CD4-positive, alpha-beta T cell treated with Interleukin-17A for 4 hours (primary cell): ENCODE measurements around the gene DCUN1D2.
A peak's percentile ranks its signal among the peaks of the same experiment; 100 is the strongest.
"Not testable (repeated sequence)": the region's sequence is repeated elsewhere in the genome, so short reads cannot be mapped to it uniquely, and the experiment has no call there.

ENCODE experiments used
- DNase-seq: peaks from one replicate; pipeline ENCODE4 v3.0.0-alpha.2; 2020; ENCODE audit warnings: mixed read lengths

Gene DCUN1D2

GRCh38 chr13:113460599-113460998, 29.9 kb downstream of the DCUN1D2 start:
- DNase-seq, result no peak

- DNase-seq, result no peak
Observed at GRCh38 chr13:113460064-113460555, 30.4 kb downstream of the DCUN1D2 start.

DNA sequence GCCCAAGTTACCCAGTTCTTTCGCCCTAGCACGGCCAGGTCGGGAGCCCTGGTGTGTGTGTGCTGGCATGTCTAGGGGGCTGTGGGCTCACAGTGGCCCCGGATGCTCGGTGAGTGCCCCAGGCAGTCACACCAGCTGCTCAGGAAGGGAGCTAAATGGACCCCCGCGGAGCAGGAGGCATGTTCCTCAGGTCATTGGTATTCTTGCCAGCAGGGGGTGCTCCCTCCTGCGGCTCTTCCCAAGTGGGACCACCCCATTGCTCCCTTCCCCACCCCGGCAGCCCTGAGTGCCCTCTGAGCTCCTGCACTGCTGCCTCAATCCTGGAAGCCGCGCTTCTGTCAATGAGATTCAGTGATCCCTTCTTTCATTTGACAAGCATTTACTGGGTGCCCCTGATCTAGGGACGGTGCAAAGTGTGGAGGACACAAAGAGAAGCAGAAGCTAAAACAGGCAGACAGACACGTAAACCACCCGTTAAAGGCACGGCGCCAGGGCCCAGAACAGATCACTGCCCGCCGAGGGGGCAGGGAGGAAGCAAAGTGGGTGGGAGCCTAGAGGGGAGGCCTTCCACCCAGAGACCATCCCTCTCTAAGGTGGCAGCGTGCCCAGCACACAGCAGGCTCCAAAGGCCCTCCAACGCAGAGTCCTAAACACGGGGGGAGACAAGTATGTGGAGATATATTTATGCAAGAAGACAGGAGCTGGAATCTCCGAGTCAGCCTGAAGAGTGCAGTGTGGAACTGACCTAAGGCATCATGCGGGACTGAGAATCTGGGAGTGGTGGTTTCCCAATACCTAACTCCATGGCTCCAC, 32.1 kb downstream of the DCUN1D2 start:
- DNase-seq, result no peak

- no peak for DNase-seq
Observed at GRCh38 chr13:113457510-113457909, 33.0 kb downstream of the DCUN1D2 start.

DNA sequence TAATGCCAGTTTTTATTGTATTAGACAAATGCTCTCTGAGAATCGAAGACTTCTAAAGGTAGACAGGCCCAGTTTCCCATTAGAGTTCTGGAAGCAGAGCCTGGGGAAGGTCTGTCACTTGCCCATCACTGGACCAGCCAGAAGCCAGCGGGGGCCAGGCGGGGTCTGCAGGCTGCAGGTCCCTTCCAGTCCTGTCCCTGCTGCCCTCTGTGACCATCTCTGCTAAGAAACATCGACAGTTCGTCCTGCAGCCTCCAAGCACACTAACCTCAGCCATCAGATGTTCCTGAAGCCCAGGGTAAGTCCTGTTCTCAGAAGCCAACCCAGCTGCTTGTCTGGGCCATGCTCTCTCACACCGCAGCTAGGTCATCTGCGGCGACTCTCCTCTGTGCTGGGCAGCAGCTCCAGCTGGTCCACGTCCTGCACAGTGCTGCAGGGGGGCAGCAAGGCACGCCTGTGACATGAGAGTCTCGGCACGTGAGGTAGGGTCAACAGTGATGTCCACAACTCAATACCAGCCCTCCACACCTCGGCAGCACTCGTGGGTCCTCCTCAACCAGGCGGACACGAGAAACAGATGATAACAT, 34.3 kb downstream of the DCUN1D2 start:
- no peak for DNase-seq

GRCh38 chr13:113455384-113455783, 35.1 kb downstream of the DCUN1D2 start:
- DNase-seq, result no peak

GRCh38 chr13:113454936-113455335, 35.6 kb downstream of the DCUN1D2 start:
- no peak for DNase-seq

- DNase-seq, result no peak
Observed at GRCh38 chr13:113452942-113453901, 37.3 kb downstream of the DCUN1D2 start, which contains the start of gene ADPRHL1. Gene ADPRHL1, minus strand, starts transcription at chr13:113453488. Its CDS starts 51 bp downstream, at chr13:113453437.

GRCh38 chr13:113452466-113452865, 38.0 kb downstream of the DCUN1D2 start:
- DNase-seq, result no peak

DNA sequence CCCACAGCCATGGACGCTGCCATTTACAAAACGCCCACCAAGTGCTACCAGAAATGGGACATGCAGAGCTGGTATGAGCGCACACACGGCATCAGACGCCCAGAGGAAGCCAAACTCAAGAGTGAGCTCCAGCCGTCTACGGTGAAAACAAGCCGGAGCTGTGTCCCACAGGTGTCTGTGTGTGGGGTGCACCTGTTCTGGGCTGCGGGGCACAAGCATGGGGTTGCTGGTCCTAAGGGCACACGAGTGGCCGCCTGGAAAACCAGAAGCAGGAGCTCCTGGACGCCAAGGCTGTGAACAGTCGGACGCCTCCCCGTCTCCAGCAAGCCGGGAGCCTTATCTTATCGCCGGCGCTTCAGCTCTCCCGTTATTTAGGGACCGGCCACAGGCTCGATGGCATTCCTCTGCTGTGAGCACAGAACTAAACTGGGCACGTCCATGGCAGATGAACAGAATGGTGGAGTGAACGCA, 38.5 kb downstream of the DCUN1D2 start:
- DNase-seq, result no peak

DNA sequence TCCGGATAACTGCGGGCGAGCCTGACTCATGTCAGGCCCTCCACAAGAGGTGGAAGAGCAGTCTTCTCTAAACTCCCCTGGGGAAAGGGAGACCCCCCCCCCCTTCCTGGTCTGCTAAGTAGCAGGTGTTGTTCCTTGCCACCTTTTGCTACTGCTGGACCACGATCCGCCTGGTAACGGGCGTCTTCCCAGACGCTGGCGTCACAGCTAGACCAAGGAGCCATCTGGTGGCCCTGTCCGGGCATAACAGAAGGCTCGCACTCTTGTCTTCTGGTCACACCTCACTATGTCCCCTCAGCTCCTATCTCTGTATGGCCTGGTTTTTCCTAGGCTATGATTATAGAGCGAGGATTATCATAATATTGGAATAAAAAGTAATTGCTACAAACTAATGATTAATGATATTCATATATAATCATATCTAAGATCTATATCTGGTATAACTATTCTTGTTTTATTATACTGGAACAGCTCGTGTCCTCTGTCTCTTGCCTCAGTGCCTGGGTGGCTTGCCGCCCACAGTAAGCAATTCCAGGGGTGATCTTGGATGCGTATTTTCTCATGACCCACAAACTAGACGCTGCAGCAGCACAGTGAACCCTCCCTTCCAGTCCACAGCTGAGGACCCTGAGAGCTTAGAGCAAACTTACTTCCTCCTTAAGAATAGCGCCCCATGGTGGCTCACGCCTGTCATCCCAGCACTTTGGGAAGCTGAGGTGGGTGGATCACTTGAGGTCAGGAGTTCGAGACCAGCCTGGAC, 39.5 kb downstream of the DCUN1D2 start:
- DNase-seq, result not testable (repeated sequence)

- not testable (repeated sequence) for DNase-seq
Observed at GRCh38 chr13:113450348-113450744, 40.2 kb downstream of the DCUN1D2 start.

- DNase-seq, result no peak
Observed at GRCh38 chr13:113449693-113450347, 40.7 kb downstream of the DCUN1D2 start.

DNA sequence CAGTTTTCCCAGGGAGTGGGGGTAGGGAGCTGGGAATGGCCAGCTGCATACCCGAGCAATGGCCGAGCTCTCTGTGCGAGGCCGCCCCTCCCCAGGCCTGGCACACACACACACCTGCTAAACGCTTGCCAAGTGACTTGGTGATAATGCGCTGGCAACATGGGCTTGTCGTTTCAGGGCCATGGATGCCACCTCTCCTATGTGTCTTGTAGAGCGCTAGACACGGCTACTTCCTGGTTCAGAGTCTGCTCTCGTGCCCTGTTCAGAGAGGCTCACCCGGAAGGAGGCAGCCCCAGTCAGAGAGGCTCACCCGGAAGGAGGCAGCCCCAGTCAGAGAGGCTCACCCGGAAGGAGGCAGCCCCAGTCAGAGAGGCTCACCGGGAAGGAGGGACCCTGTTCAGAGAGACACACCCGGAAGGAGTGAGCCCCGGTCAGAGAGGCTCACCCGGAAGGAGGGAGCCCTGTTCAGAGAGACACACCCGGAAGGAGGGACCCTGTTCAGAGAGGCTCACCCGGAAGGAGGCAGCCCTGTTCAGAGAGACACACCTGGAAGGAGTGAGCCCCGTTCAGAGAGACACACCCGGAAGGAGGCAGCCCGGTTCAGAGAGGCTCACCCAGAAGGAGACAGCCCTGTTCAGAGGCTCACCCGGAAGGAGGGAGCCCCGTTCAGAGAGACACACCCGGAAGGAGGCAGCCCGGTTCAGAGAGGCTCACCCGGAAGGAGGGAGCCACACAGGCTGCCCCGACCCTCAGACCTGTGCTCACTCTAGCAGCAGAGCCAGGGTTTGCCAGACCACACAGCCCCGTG, 41.4 kb downstream of the DCUN1D2 start:
- DNase-seq, result peak; percentile 31

GRCh38 chr13:113448545-113448884, 42.0 kb downstream of the DCUN1D2 start:
- no peak for DNase-seq

DNA sequence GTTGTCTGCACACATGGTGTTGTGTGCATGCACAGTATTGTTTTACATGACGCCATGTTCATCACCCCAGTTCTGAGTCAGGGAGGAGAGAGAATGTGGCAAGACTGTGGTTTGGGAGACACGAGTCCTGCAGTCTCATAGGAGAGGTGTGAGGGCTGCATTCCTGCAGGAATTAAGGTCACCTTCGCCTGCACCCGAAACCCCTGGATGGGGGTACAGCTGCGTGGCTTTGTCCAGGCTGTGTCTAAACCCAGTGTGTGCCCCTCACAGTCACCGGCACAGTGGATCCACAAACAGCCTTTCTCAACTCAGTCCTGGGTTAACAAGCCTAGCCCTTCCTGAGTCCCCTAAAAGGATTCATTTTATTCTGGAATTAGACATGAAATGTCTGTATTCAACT, 42.9 kb downstream of the DCUN1D2 start:
- no peak for DNase-seq

DNA sequence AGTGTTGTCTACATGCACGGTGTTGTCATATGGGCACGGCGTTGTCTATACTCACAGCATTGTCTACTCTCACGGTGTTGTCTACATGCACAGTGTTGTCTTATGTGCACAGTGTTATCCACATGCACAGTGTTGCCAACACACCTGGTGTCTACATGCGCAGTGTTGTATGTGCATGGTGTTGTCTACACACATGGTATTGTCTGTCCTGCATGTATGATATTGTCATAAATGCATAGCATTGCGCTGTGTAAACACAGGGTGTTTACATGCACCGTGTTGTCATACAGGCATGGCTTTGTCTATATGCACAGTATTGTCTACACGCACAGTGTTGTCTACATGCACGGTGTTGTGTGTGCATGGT, 44.0 kb downstream of the DCUN1D2 start:
- DNase-seq, result no peak

GRCh38 chr13:113445791-113446487, 44.6 kb downstream of the DCUN1D2 start:
- DNase-seq, result no peak

- DNase-seq, result no peak
Observed at GRCh38 chr13:113443991-113444390, 46.5 kb downstream of the DCUN1D2 start.

GRCh38 chr13:113442985-113443362, 47.5 kb downstream of the DCUN1D2 start:
- DNase-seq, result no peak
